GDM1 (cell line): Measurements from ENCODE around the gene CSTB.

ENCODE experiments used
- DNase-seq: peaks from one replicate; lab custom pipeline; 2025; lab: John Stamatoyannopoulos, UW

CSTB gene

DNA sequence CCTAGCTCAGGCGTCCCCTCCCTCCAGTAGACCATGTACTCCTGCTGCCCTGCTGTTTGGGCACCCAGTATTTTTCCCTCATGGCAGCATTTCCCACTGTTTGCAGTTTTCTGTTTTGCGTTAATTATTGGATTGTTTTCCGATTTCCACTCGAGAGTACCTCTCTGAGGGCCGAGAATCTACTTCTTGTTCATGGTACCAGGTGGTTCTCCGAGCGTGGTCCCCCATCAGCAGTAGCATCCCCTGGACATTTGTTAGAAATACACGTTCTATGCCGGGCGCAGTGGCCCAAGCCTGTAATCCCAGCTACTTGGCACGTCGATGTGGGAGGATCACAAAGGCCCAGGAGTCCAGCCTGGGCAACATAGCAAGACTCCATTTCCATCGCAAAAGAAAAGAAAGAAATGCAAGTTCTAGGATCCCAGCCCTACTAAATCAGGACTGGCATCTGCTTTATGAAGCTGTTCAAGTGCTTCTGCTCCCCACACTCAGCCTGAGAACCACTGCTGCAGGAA, 14.0 kb upstream of the CSTB start:
- no peak for DNase-seq

DNA sequence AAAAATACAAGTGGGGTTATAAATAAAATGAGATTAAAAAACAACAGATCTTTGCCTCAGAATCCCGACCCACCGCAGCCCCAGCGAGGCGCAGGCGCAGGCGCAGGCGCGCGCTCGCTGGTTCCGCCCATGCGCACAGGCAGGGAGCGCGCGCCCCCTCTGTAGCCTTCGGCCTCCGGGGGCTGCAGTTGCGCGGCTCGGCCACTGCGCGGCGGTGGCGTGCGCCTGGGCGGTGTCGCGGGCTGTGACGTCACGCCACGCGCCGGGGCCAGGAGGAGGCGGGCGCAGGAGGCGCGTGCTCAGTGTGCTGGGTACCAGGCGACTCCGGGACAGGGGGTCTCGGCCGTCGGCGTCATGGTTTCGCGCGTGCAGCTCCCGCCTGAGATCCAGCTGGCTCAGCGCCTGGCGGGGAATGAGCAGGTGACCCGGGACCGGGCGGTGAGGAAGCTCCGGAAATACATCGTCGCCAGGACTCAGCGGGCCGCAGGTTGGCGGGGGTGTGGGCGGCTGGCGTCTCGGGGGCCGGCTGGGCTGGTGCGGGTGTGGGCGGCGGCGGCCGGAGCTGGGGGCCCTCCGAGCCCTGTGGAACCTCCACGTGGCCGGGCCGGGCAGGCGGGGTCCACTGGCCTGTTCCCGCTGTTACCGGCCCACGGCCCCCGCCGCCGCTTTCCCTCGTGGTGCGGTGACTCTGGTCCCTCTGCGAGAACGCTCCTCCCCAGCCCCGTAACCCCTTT, 13.3 kb upstream of the CSTB start, which contains the start of gene RRP1:
Gene RRP1, plus strand, starts transcription at position 302 of the 734 bp plus-strand sequence. Its CDS starts 53 bp downstream, at position 355.
- DNase-seq, result peak; percentile 90

DNA sequence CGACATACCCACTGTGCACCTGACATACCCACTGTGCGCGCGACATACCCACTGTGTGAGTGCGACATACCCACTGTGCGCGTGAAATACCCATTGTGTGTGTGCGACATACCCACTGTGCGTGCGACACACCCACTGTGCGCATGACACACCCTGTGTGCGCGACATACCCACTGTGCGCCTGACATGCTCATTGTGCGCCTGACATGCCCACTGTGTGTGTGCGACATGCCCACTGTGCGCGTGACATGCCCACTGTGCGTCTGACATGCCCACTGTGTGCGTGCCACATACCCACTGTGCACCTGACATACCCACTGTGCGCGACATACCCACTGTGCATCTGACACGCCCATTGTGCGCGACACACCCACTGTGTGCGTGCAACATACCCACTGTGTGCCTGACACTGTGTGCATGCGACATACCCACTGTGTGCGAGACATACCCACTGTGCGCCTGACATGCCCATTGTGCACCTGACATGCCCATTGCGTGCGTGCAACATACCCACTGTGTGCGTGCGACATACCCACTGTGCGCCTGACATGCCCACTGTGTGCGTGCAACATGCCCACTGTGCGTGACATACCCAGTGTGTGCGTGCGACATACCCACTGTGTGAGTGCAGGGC, 10.8 kb upstream of the CSTB start:
- no peak for DNase-seq

DNA sequence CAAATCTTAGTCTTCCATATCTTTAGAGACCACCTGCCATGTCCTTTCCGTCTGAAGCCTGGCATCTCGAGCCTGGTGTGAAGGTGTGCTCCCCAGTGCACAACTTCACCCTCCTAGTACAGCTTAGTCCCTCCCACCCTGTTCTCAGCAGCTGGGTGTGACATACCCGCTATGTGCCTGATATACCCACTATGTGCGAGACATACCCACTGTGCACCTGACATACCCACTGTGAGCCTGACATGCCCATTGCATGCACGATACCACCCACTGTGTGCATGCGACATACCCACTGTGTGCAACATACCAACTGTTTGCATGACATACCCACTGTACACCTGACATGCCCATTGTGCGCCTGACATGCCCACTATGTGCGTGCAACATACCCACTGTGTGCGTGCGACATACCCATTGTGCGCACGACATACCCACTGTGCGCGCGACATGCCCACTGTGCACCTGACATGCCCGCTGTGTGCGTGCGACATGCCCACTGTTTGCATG, 10.2 kb upstream of the CSTB start:
- DNase-seq, result no peak

DNA sequence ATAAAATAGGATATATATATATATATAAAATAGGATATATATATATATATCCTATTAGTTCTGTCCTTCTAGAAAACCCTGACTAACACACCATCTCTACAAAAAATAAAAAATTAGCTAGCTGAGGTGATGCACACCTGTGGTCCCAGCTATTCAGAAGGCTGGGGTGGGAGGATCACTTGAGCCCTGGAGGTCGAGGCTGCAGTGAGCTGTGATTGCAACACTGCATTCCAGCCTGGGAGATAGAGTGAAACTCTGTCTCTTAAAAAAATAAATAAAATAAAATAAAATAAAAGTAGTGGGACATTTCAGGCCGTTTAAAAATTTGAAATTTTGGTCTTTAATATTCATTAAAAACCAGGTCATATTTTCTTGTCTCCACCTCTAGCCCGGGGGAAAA, 9.0 kb upstream of the CSTB start:
- no peak for DNase-seq

DNA sequence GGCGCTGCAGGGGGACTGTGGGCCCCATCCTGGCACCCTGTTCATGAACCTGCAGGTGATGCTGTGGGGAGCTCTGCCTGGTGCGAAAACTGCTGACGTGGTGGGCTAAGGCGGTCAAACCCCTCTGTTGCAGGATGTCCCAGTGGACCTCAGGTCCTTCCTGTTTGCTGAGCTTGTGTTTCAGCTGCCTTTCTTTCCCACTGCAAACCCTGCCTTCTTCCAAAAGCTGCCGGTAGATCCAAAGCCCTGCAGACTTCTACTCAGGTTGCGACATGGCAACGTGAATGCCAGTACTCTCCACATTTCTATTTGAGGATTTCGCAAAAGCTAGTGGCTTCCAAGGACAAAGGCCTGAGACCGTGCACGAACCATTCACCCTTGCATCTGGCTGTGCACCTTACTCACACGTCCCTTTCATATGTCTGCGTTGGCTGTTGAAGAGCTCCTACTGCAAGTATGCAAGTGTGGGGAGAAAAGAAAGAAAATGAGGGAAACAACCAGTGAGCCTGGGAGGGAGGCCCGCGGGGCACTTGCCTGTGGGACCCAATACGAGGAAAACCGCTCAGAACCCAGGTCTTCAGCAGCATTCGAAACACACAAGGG, 7.1 kb upstream of the CSTB start:
- DNase-seq, result no peak

DNA sequence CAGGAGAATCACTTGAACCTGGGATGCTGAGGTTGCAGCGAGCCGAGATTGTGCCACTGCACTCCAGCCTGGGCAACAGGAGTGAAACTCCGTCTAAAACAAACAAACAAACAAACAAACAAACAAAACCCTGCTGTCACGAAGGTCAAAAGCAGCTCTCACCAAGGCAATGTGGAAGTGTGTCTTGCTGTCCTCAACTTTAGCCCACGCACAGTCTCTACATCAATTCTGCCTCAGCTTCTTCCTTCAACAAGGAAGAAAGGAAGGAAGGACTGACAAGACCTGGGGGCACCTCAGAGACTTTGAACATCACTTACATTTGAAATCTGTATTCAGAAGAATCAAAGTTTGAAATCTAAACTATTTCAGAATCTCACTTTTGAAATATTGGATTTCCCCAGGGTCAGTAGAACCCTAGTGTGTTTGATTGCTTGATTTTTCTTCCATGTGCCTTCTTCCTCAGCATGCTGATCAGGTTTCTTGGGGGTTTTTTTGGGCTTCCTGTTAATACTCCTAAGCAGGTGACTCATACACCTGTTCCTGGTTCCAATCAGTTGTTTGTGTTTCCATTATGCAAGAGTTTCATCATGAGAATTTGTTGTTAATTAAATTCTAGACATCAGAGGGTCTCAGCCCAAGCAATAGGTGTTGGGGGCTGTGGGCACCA, 6.5 kb upstream of the CSTB start:
- DNase-seq, result no peak

DNA sequence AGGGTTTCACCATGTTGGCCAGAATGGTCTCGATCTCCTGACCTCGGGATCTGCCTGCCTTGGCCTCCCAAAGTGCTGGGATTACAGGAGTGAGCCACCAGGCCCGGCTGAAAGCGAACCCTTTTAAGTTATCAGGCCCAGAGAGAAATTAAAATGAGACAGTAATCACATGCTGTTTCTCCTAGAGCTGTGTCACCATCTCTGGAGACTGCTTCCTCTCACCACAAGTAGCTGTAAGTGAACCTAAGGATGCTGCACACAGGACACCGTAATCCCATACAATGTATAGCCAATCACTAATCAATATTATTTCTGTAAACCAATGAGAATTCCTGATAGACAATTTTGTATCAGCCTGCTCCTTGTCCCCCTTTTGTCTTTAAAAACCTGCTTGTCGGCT, 5.7 kb upstream of the CSTB start:
- DNase-seq, result no peak

DNA sequence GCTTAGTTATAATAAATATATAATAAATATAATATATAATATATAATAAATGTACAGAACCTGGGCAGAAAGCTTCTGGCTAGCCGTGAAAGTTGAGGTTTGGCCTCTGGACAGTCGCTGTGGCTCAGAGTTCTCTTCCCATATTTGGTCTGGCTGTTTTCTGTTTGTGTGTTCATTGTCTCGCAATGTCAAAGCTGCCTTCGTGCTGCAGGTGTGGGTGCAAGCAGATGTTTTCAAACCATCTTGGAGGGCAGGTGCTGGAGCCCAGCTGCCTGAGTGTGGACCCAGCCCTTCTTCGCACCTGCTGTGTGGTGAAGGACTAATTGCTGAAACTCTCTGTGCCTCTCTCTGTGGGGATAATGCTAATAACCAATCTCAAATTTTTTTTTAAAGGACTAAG, 3.6 kb upstream of the CSTB start:
- DNase-seq, result no peak

DNA sequence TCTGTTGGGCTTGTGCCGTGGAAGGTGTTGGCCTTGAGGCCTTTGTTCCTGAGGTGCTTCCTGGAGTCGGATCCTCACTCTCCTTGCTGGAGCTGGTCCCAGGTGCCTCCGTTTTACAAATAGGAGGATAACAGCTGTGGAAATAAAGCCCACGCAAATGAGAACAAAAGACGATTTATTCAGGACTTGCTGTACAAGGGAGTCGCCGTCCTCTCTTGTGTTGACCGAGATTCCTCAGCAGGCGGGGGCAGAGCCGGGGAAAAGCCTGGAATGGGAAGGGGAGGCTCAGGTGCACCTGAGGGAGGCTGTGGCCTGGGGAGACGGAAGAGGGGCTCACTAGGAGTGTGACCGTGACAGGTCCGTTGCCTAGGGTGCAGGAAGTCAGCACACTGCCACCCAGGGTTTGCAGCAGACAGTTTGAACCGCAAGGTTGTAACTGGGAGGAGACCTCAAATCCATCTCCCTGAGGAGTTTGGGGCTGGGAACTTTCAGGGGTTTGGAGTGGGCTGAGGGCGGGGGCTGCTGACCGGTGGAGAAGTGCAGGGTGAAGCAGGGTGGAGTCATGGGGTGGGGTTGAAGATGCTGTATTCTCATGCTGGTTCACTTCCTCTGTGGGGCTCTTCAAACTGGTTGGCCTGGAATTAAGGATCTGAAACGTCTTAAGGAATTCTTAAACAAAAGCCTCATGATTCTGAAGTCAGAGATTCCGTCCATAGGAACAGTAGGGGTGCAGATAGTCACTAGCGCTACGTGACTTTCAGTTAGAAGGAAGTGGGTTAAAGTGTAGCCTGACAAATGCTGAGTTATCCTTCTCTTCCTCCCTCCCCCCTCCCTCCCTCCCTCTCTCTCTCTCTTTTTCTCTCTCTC, 2.6 kb upstream of the CSTB start:
- DNase-seq, result no peak

DNA sequence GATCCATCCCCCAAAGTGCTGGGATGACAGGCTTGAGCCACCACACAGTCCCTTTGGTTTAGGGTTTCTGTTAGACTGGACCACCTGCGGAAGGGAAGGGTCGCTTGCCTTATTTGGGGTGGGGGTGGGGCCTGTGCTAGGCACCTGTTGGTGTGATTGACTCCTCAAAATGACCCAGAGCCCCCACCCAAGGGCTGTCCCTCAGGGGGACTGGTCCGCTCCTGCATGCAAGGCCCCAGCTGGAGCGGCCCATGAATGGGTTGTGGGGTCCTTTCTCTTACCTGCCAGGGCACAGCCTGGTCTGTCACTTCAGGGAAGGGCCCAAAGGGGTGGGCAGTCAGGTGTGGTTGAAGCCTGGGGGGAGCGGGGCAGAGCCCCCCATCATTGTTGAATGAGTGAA, 1.8 kb upstream of the CSTB start:
- no peak for DNase-seq

DNA sequence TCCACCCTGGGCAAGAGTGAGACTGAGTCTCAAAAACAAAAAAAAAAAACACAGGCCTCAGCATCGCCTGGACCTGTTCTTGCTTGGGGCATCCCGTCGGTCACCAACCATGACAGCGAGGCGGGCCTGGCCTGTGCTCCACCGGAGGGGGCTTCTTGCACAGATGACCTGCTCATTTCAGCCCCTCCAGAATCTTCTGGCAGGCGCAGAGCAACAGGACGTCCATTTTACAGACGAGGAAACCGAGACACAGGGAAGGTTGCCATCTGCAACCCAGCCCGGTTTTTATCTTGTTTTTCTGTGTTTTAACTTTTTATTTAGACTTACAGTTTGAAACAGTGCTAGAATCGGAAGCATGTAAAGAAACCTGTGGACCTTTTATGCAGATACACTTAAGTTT, 918 bp downstream of the CSTB start:
- DNase-seq, result no peak

DNA sequence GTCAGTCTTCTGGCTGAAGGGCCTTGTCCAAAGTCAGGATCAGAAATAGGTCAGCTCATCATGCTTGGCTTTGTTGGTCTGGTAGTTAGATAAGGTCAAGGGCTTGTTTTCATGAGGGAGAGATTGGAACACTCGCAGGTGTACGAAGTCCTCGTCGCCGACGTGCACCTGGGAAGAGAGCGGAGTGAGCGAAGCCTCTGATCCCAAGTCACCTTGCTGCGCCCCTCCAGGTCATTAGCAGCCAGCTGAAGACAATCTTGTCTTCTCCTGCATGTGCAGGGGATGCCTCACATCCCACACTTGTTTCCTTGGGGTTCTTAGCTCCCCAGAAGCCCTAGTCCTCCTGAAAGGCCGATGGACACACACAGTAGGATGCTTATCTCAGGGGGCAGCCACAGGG, 1.9 kb downstream of the CSTB start:
- DNase-seq, result no peak

DNA sequence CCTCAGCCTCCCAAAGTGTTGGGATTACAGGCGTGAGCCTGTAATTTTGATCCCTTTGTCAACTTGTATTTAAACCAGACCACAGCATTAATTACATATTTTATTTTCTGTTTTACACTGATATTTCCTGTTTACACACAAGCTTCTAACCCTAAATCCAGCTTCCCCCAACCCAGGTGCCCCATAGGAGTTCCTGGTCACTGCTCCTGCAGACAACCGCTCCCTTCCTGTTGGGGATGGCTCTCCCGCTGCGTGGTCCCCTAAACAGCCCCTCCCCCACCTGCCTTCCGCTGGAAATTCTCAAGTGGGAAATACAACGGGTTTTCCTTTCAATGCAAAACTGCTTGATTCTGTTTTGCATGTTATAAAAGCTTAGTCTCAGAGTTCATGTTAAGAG, 3.7 kb downstream of the CSTB start:
- no peak for DNase-seq

DNA sequence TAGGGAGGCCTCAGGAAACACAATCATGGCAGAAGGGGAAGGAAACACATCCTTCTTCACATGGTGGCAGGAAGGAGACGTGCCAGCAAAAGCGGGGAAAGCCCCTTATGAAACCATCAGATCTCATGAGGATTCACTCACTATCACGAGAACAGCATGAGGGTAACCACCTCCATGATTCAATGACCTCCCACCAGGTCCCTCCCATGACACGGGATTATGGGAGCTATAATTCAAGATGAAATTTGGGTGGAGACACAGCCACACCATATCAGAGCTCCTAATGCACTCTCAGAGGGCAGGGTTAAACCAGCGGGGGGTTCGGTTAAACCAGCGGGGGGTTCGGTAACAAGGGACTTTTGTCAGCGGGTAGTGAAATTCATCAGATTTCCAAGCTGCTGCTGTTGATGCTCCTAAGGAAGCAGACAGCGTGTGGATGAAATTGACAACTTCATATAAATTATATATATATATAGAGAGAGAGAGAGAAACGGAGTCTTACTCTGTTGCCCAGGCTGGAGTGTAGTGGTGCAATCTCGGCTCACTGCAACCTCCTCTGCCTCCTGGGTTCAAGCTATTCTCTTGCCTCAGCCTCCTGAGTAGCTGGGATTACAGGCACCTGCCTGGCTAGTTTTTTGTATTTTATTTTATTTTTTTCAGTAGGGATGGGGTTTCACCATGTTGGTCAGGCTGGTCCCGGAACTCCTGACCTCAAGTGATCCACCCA, 4.2 kb downstream of the CSTB start:
- no peak for DNase-seq

DNA sequence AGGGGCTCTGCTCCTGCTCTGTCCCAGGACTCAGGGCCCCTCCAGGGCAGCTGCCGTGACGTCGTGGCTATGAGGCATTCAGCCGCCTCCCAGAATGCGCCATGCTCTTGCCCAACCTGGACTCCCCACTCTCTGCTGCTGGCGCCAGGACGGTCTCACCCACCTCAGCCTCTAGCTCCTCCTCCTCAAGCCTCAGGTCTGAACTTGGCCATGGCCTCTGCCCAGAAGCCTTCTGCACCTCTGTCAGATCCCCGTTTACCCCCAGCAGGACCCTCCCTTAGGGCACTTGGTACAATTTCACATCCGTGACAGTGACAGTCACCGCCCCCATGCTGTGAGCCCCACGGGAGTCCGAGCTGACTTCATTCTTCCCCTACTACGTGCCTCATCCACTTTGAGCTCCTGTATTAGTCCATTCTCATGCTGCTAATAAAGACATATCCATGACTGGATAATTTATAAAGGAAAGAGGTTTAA, 4.9 kb downstream of the CSTB start:
- DNase-seq, result no peak

DNA sequence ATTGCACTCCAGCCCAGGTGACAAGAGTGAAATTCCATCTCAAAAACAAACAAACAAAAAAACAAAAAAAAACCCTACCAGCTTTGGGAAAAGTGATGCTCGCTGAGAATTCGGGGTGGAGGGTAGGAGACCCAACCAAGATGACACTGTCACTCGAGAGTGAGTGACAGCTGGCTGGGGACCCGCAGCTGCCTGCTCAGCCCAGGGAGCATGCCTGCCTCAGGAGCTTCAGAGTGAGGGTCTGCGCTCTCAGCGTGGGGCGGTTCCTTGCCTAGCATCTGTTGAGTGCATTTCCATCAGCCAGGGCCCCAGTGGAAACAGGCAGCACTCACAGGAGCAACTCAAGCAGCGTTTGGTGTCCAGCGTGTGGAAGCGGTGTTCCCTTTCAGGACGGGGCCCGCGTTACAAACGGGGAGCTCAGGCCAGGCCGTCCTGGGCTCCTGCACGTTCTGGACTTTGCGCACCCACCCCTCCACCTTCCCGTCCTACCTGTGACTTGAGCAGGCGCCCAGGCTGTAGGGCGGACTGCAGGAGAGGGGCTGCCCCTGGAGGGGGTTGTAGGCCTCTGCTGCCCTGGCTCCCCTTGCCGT, 5.9 kb downstream of the CSTB start:
- no peak for DNase-seq

DNA sequence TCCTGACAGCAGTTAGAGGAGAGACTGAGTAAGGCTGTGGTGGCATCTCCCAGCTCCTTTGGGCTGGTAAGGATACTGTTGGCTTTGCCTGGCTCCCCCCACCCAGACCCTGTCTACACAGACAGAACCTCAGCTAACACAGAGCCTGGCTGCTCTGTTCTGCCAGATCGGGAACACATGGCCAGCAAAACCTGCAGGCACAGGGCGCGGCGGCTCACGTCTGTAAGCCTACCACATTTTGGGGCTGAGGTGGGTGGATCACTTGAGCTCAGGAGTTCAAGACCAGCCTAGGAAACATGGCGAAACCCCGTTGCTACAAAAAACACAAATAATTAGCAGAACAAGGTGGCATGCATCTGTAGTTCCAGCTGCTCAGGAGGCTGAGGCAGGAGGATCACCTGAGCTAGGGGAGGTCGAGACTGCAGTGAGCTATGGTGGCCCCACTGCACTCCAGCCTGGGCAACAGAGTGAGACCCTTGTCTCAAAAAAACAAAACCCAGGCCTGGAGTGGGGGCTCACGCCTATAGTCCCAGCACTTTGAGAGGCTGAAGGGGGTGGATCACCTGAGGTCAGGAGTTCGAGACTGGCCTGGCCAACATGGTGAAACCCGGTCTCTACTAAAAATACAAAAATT, 6.7 kb downstream of the CSTB start:
- DNase-seq, result no peak

DNA sequence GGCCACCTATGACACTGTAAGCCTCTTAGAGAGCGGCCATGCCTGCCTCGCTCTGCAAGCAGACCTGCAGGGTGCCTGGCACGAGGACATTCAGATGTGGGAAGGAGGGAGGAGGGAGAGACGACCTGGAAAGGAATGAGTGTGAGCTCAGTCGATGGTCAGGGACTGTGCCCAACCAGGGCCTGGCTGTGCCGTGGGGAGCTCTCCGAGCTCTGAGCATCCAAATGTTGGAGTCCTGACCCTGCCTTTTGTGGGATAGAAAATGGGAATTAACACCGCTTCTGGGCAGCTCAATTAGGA, 7.3 kb downstream of the CSTB start:
- DNase-seq, result no peak
